Activated naive CD8-positive, alpha-beta T cell treated with anti-CD3 and anti-CD28 coated beads, Interleukin-2, amount 50 U/mL, for 24 hours (primary cell): ENCODE results near the gene FBXO31.

Experiments used
- ATAC-seq: fragments of 150-1000 bp; cut with Tn5 transposase; one replicate; pipeline ENCODE4 v1.10.0; 2021
- DNase-seq: peaks from one replicate; pipeline ENCODE4 v3.0.0; 2021
- H3K27ac Mint-ChIP-seq: one replicate; pipeline ENCODE4 v1.8.0; 2021; ENCODE audit warnings: mild to moderate bottlenecking, mixed read lengths
- H3K27me3 Mint-ChIP-seq: one replicate; pipeline ENCODE4 v1.8.0; 2021; ENCODE audit warnings: mixed read lengths
- H3K36me3 Mint-ChIP-seq: one replicate; pipeline ENCODE4 v1.8.0; 2021; ENCODE audit warnings: low read depth, mixed read lengths
- H3K4me1 Mint-ChIP-seq: one replicate; pipeline ENCODE4 v1.8.0; 2021; ENCODE audit warnings: mixed read lengths
- H3K4me3 Mint-ChIP-seq: one replicate; pipeline ENCODE4 v1.8.0; 2021; ENCODE audit warnings: mild to moderate bottlenecking, moderate library complexity, mixed read lengths
- H3K9me3 Mint-ChIP-seq: one replicate; pipeline ENCODE4 v1.8.0; 2021; ENCODE audit warnings: mixed read lengths

FBXO31 gene

GRCh38 chr16:87416826-87417527 is 33.4 kb upstream of the FBXO31 start:
- no peak for ATAC-seq
- Mint-ChIP-seq H3K9me3 (no peaks in the 10 kb centered on the region), H3K36me3 (peaks cover 7% of the 10 kb centered on the region), H3K27me3 (no peaks in the 10 kb centered on the region), H3K27ac (no peak overlapping the region), H3K4me1 (no peaks in the 10 kb centered on the region), H3K4me3 (no peak overlapping the region)
- DNase-seq: peak; percentile 34

GRCh38 chr16:87415441-87415840 is 31.9 kb upstream of the FBXO31 start:
- H3K36me3 Mint-ChIP-seq: peaks cover 7% of the 10 kb centered on the region
- H3K9me3 Mint-ChIP-seq: no peaks in the 10 kb centered on the region
- H3K27me3 Mint-ChIP-seq: no peaks in the 10 kb centered on the region
- H3K4me3 Mint-ChIP-seq: no peak overlapping the region
- H3K4me1 Mint-ChIP-seq: no peaks in the 10 kb centered on the region
- ATAC-seq (no peak), DNase-seq (no peak)
- H3K27ac Mint-ChIP-seq: no peak overlapping the region

- no peaks in the 10 kb centered on the region for H3K4me1 Mint-ChIP-seq
- ATAC-seq (no peak), DNase-seq (no peak)
- no peaks in the 10 kb centered on the region for H3K27me3 Mint-ChIP-seq
- H3K27ac Mint-ChIP-seq: no peak overlapping the region
- peaks cover 4% of the 10 kb centered on the region for H3K36me3 Mint-ChIP-seq
- no peaks in the 10 kb centered on the region for H3K9me3 Mint-ChIP-seq
- no peak overlapping the region for H3K4me3 Mint-ChIP-seq
Observed at GRCh38 chr16:87414251-87414680, 30.7 kb upstream of the FBXO31 start.

GRCh38 chr16:87412996-87413421 is 29.4 kb upstream of the FBXO31 start:
- no peak for ATAC-seq
- Mint-ChIP-seq H3K27me3 (no peaks in the 10 kb centered on the region), H3K9me3 (no peaks in the 10 kb centered on the region), H3K4me1 (no peaks in the 10 kb centered on the region), H3K36me3 (peaks cover 4% of the 10 kb centered on the region), H3K27ac (no peak overlapping the region), H3K4me3 (no peak overlapping the region)
- no peak for DNase-seq

GRCh38 chr16:87412371-87412995 is 28.9 kb upstream of the FBXO31 start:
- DNase-seq (no peak), ATAC-seq (no peak)
- Mint-ChIP-seq H3K36me3 (peaks cover 4% of the 10 kb centered on the region), H3K9me3 (no peaks in the 10 kb centered on the region), H3K4me1 (peaks cover under 1% of the 10 kb centered on the region), H3K27me3 (no peaks in the 10 kb centered on the region), H3K4me3 (no peak overlapping the region), H3K27ac (no peak overlapping the region)

GRCh38 chr16:87411375-87412271 is 28.0 kb upstream of the FBXO31 start:
- Mint-ChIP-seq H3K36me3 (peaks cover 4% of the 10 kb centered on the region), H3K27ac (no peak overlapping the region)
- DNase-seq: no peak

GRCh38 chr16:87410968-87411367 is 27.4 kb upstream of the FBXO31 start:
- Mint-ChIP-seq H3K4me1 (peaks cover 3% of the 10 kb centered on the region), H3K27ac (no peak overlapping the region), H3K4me3 (no peak overlapping the region), H3K36me3 (peaks cover 4% of the 10 kb centered on the region), H3K9me3 (no peaks in the 10 kb centered on the region), H3K27me3 (no peaks in the 10 kb centered on the region)
- ATAC-seq (no peak), DNase-seq (no peak)

More at GRCh38 chr16:87411375-87412271, 28.0 kb upstream of the FBXO31 start:
- H3K4me1 Mint-ChIP-seq: peaks cover 3% of the 10 kb centered on the region
- H3K27me3 Mint-ChIP-seq: no peaks in the 10 kb centered on the region
- no peak overlapping the region for H3K4me3 Mint-ChIP-seq
- H3K9me3 Mint-ChIP-seq: no peaks in the 10 kb centered on the region
- no peak for ATAC-seq

GRCh38 chr16:87410530-87410929 is 27.0 kb upstream of the FBXO31 start:
- no peaks in the 10 kb centered on the region for H3K27me3 Mint-ChIP-seq

GRCh38 chr16:87409781-87410180 is 26.2 kb upstream of the FBXO31 start:
- no peak overlapping the region for H3K27ac Mint-ChIP-seq
- no peak overlapping the region for H3K4me3 Mint-ChIP-seq
- no peaks in the 10 kb centered on the region for H3K9me3 Mint-ChIP-seq
- H3K36me3 Mint-ChIP-seq: peaks cover 7% of the 10 kb centered on the region
- DNase-seq (no peak), ATAC-seq (no peak)
- peaks cover 3% of the 10 kb centered on the region for H3K4me1 Mint-ChIP-seq
- H3K27me3 Mint-ChIP-seq: no peaks in the 10 kb centered on the region

More at GRCh38 chr16:87410530-87410929, 27.0 kb upstream of the FBXO31 start:
- ATAC-seq (no peak), DNase-seq (no peak)
- Mint-ChIP-seq H3K27ac (no peak overlapping the region), H3K36me3 (peaks cover 5% of the 10 kb centered on the region), H3K4me1 (peaks cover 3% of the 10 kb centered on the region), H3K9me3 (no peaks in the 10 kb centered on the region), H3K4me3 (no peak overlapping the region)

- no peaks in the 10 kb centered on the region for H3K27me3 Mint-ChIP-seq
- H3K9me3 Mint-ChIP-seq: no peaks in the 10 kb centered on the region
- H3K36me3 Mint-ChIP-seq: peaks cover 7% of the 10 kb centered on the region
- peaks cover 3% of the 10 kb centered on the region for H3K4me1 Mint-ChIP-seq
- DNase-seq (no peak), ATAC-seq (no peak)
- H3K4me3 Mint-ChIP-seq: no peak overlapping the region
- no peak overlapping the region for H3K27ac Mint-ChIP-seq
Observed at GRCh38 chr16:87409153-87409552, 25.6 kb upstream of the FBXO31 start.

GRCh38 chr16:87407511-87408112 is 24.0 kb upstream of the FBXO31 start:
- no peak overlapping the region for H3K27ac Mint-ChIP-seq
- ATAC-seq (no peak), DNase-seq (no peak)
- H3K4me3 Mint-ChIP-seq: no peak overlapping the region
- no peaks in the 10 kb centered on the region for H3K27me3 Mint-ChIP-seq
- peaks cover 11% of the 10 kb centered on the region for H3K36me3 Mint-ChIP-seq
- H3K9me3 Mint-ChIP-seq: no peaks in the 10 kb centered on the region
- peaks cover 3% of the 10 kb centered on the region for H3K4me1 Mint-ChIP-seq

GRCh38 chr16:87406495-87407088 is 23.0 kb upstream of the FBXO31 start:
- ATAC-seq: no peak
- Mint-ChIP-seq H3K27me3 (no peaks in the 10 kb centered on the region), H3K4me1 (peaks cover 3% of the 10 kb centered on the region), H3K4me3 (no peak overlapping the region), H3K36me3 (peaks cover 13% of the 10 kb centered on the region), H3K27ac (no peak overlapping the region), H3K9me3 (no peaks in the 10 kb centered on the region)
- no peak for DNase-seq

GRCh38 chr16:87404764-87405625 is 21.4 kb upstream of the FBXO31 start:
- no peak for DNase-seq
- H3K4me3 Mint-ChIP-seq: no peak overlapping the region
- H3K36me3 Mint-ChIP-seq: peaks cover 20% of the 10 kb centered on the region
- peaks cover 3% of the 10 kb centered on the region for H3K4me1 Mint-ChIP-seq
- no peak for ATAC-seq
- no peaks in the 10 kb centered on the region for H3K27me3 Mint-ChIP-seq
- no peaks in the 10 kb centered on the region for H3K9me3 Mint-ChIP-seq
- no peak overlapping the region for H3K27ac Mint-ChIP-seq
